Karpas-422 (cell line): Measurements from ENCODE around the gene SSNA1. TPM values are rescaled to one million over a fixed set of nuclear protein-coding genes. Genes with fewer than 3 reads are reported as not detected.
"Not testable (repeated sequence)": the region's sequence is repeated elsewhere in the genome, so short reads cannot be mapped to it uniquely, and the experiment has no call there.

Source experiments
- DNase-seq: peaks from one replicate; pipeline ENCODE4 v3.0.0-alpha.2; 2015
- H2AFZ ChIP-seq: fragments of 200-600 bp; sonication (generic); 2 replicates; pipeline ENCODE4 v1.6.1; 2014; ENCODE audit warnings: antibody characterized with exemption, low read length, mixed read lengths
- H3K27ac ChIP-seq: fragments of 200-600 bp; sonication (generic); 2 replicates; pipeline ENCODE4 v1.5.1; 2014; ENCODE audit warnings: mild to moderate bottlenecking, low read length, moderate library complexity
- H3K27me3 ChIP-seq: fragments of 200-600 bp; sonication (generic); 2 replicates; pipeline ENCODE4 v1.6.1; 2014; ENCODE audit warnings: low read length, mixed read lengths
- H3K36me3 ChIP-seq: fragments of 200-600 bp; sonication (generic); 2 replicates; pipeline ENCODE4 v1.6.1; 2014; ENCODE audit warnings: low read length, mixed read lengths; ENCODE audit not compliant: insufficient read depth
- H3K4me1 ChIP-seq: fragments of 200-600 bp; sonication (generic); 2 replicates; pipeline ENCODE4 v1.6.1; 2014; ENCODE audit warnings: mild to moderate bottlenecking, low read length, mixed read lengths
- H3K4me2 ChIP-seq: fragments of 200-600 bp; sonication (generic); 2 replicates; pipeline ENCODE4 v1.6.1; 2014; ENCODE audit warnings: low read length, low read depth, mild to moderate bottlenecking; ENCODE audit not compliant: poor library complexity, severe bottlenecking
- H3K4me3 ChIP-seq: fragments of 200-600 bp; sonication (generic); 2 replicates; pipeline ENCODE4 v1.5.1; 2014; ENCODE audit warnings: mild to moderate bottlenecking, antibody characterized with exemption, low read length, mixed read lengths
- H3K79me2 ChIP-seq: fragments of 200-600 bp; sonication (generic); 2 replicates; pipeline ENCODE4 v1.6.1; 2014; ENCODE audit warnings: mild to moderate bottlenecking, low read length, mixed read lengths
- H3K9ac ChIP-seq: fragments of 200-600 bp; sonication (generic); 2 replicates; pipeline ENCODE4 v1.6.0; 2014; ENCODE audit warnings: low read length
- H3K9me2 ChIP-seq: fragments of 200-600 bp; sonication (generic), shearing (Covaris generic); replicated peaks from 2 replicates; pipeline ENCODE4 v1.6.0; 2014; ENCODE audit warnings: mild to moderate bottlenecking, low read length, moderate library complexity; ENCODE audit not compliant: insufficient read depth
- H3K9me3 ChIP-seq: fragments of 300-700, 200-600 bp; sonication (generic); 2 replicates; pipeline ENCODE4 v1.6.1; 2014; ENCODE audit warnings: low read length, mixed read lengths
- H4K20me1 ChIP-seq: fragments of 200-600 bp; sonication (generic); 2 replicates; pipeline ENCODE4 v1.6.1; 2014; ENCODE audit warnings: mild to moderate bottlenecking, antibody characterized with exemption, low read length, low read depth; ENCODE audit not compliant: insufficient read depth
- small RNA-seq: library from RNA; depleted of rRNA; stranded (forward); fragments of <200 nt; gene quantifications from one replicate; pipeline ENCODE3, GENCODE V24; 2014
- total RNA-seq: library from RNA; depleted of rRNA; stranded (reverse); fragments of >200 nt; shearing (Covaris generic); gene quantifications from 2 replicates; pipeline ENCODE4 v1.2.3, GENCODE V29; 2014; ENCODE audit warnings: low replicate concordance; rRNA removed

The SSNA1 gene
- total RNA-seq, 1 experiment from 2014 or later = 48.9 TPM

- peak; percentile 95 for DNase-seq
- H3K36me3 ChIP-seq = no peaks in the 10 kb centered on the region
- H3K27ac ChIP-seq = no peak overlapping the region
- H3K9me2 ChIP-seq = no peaks in the 10 kb centered on the region
- no peaks in the 10 kb centered on the region for H3K79me2 ChIP-seq
- peak overlapping the region; percentile 52 for H3K4me2 ChIP-seq
- no peak overlapping the region for H2AFZ ChIP-seq
- H3K27me3 ChIP-seq = no peaks in the 10 kb centered on the region
- H4K20me1 ChIP-seq = peaks cover 35% of the 10 kb centered on the region; the same call in 1 of the 2 replicates
- H3K4me3 ChIP-seq = peak overlapping the region; percentile 30; the same call in 1 of the 2 replicates
- no peaks in the 10 kb centered on the region for H3K9me3 ChIP-seq
- H3K4me1 ChIP-seq = peaks cover 54% of the 10 kb centered on the region
- peak overlapping the region; percentile 36 for H3K9ac ChIP-seq
Measured at GRCh38 chr9:137236238-137236935, 47.9 kb downstream of the SSNA1 start.

DNA sequence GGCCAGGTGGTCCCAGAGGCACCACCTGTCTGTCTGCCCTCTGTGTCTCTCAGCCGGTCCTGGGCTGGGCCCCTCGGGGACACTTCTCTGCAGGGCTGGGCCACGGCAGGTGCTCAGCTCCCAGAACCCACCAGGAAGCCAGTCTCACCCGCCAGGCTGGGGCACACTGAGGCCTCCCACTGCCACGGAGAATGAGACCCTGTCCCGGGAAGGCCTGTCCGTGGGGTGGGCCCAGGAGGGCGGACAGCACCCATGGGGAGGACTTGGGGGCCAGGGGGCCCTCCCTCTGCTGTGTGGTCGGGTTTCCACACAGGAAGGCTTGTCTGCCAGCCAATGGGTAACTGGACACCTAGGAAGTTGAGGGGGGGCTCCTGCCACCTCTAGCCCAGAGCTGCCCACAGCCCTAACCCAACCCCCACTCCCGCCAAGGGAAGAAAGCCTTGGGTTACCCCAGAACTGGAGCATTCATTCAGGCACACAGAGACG lies 48.5 kb downstream of the SSNA1 start:
- H3K4me1 ChIP-seq = peaks cover 55% of the 10 kb centered on the region
- peaks cover 4% of the 10 kb centered on the region for H3K36me3 ChIP-seq
- H4K20me1 ChIP-seq = peaks cover 40% of the 10 kb centered on the region
- H3K4me3 ChIP-seq = peak overlapping the region; percentile 30; the same call in 1 of the 2 replicates
- 0 out of 2 replicates have a peak, but pooled peaks cover 4% of the 10 kb centered on the region for H3K79me2 ChIP-seq
- DNase-seq = no peak
- no peaks in the 10 kb centered on the region for H3K9me2 ChIP-seq
- no peaks in the 10 kb centered on the region for H3K9me3 ChIP-seq
- no peak overlapping the region for H2AFZ ChIP-seq
- H3K9ac ChIP-seq = peak overlapping the region; percentile 36
- H3K4me2 ChIP-seq = peak overlapping the region; percentile 52
- H3K27me3 ChIP-seq = no peaks in the 10 kb centered on the region
- no peak overlapping the region for H3K27ac ChIP-seq

DNA sequence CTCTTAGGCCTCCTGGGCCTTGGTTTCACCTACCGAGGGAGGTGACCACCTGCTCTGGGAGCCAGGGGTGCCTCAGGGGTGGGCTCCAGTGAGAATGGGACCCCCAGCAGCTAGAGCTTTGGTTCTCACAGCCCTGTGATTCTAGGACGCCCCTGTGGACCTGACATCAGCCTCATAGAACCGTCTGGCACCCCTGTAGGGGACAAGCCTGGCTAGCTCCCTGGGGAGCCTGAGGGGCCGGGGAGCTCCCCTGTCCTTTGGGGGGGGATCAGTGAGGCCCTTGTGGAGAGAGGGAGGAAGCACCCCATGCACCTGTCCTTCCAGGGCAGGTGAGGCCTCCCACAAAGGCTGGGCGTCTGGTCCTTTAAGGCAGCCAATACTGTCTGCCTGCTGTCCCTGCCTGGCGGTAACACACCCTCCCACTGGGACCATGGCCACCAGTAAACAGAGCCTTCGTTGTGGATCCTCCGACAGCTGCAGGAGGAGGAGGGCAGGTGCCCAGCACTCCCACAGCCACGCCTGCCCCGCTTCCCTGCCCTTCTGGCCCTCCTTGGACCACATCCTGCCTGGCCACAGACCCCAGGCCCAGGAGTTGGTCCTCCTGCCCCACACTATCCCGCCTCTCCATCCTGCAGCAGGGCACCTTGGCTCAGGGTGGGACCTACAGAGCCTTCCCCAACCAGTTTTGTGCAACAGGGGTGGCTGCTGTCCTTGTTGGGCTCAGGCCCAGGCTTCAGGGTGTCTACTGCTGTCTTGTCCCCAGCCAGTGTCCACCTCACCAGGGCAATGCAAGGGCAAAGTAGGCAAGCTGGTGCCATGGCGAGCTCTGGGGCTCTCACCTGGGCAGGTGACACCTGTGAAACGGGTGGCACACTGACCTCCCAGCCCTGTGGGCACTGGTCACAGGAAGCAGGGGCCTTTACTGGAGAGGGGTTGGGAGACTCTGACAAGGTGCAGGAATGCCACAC lies 49.6 kb downstream of the SSNA1 start:
- no peaks in the 10 kb centered on the region for H3K27me3 ChIP-seq
- no peak overlapping the region for H3K4me3 ChIP-seq
- 0 out of 2 replicates have a peak, but pooled peaks cover 5% of the 10 kb centered on the region for H3K79me2 ChIP-seq
- H3K9ac ChIP-seq = peak overlapping the region; percentile 25; the same call in 1 of the 2 replicates
- H3K9me2 ChIP-seq = no peaks in the 10 kb centered on the region
- no peak for DNase-seq
- no peak overlapping the region for H2AFZ ChIP-seq
- peaks cover 65% of the 10 kb centered on the region for H3K4me1 ChIP-seq
- peaks cover 51% of the 10 kb centered on the region for H4K20me1 ChIP-seq
- H3K9me3 ChIP-seq = no peaks in the 10 kb centered on the region
- H3K27ac ChIP-seq = no peak overlapping the region
- peak overlapping the region; percentile 9 for H3K4me2 ChIP-seq
- H3K36me3 ChIP-seq = peaks cover 15% of the 10 kb centered on the region

- Histone ChIP-seq H4K20me1 (peaks cover 53% of the 10 kb centered on the region), H3K9ac (peak overlapping the region; percentile 97), H3K4me2 (peak overlapping the region; percentile 98), H3K4me1 (peaks cover 58% of the 10 kb centered on the region), H3K36me3 (peaks cover 17% of the 10 kb centered on the region), H3K4me3 (peak overlapping the region; percentile 85), H2AFZ (peak overlapping the region; percentile 77), H3K27ac (peak overlapping the region; percentile 88)
- not testable (repeated sequence) for DNase-seq, H3K9me2 ChIP-seq, H3K79me2 ChIP-seq, H3K9me3 ChIP-seq, H3K27me3 ChIP-seq
Measured at GRCh38 chr9:137239541-137240200, 51.2 kb downstream of the SSNA1 start.

Small RNA genes within 50 kb of the gene (small RNA-seq; reads per million reads assigned to genes)
- not detected for gene MIR3621

Other genes starting within 250 kb of the SSNA1 start
- gene FBXW5, start 243.9 kb upstream of the SSNA1 start, total RNA-seq = 37.3 and 103 TPM in 2 replicates
- not detected in 2 replicates for gene C8G, start 243.4 kb upstream of the SSNA1 start, total RNA-seq
- not detected in 2 replicates for gene LCN12, start 236.4 kb upstream of the SSNA1 start, total RNA-seq
- gene PTGDS, start 211.2 kb upstream of the SSNA1 start, total RNA-seq = not detected in 2 replicates
- gene LCNL1, start 205.7 kb upstream of the SSNA1 start, total RNA-seq = not detected in 2 replicates
- gene PAXX, start 196.3 kb upstream of the SSNA1 start, total RNA-seq = 20.1 and 62.6 TPM in 2 replicates
- not detected in 2 replicates for gene CLIC3, start 192.1 kb upstream of the SSNA1 start, total RNA-seq
- gene ABCA2, start 160.4 kb upstream of the SSNA1 start, total RNA-seq = 2.4 and 6.4 TPM in 2 replicates
- not detected in 2 replicates for gene FUT7, start 156.6 kb upstream of the SSNA1 start, total RNA-seq
- gene NPDC1, start 142.5 kb upstream of the SSNA1 start, total RNA-seq = not detected in 2 replicates
- not detected in 2 replicates for gene ENTPD2, start 134.6 kb upstream of the SSNA1 start, total RNA-seq
- 18.6 and 53.2 TPM in 2 replicates for gene SAPCD2, start 118.1 kb upstream of the SSNA1 start, total RNA-seq
- 15.1 and 26.2 TPM in 2 replicates for gene UAP1L1, start 111.2 kb upstream of the SSNA1 start, total RNA-seq
- 28.9 and 58.1 TPM in 2 replicates for gene MAN1B1, start 101.7 kb upstream of the SSNA1 start, total RNA-seq
- 114 and 237 TPM in 2 replicates for gene DPP7, start 73.9 kb upstream of the SSNA1 start, total RNA-seq
- gene GRIN1, start 49.5 kb upstream of the SSNA1 start, total RNA-seq = not detected in 2 replicates
- gene LRRC26, start 18.6 kb upstream of the SSNA1 start, total RNA-seq = not detected in 2 replicates
- gene TMEM210, start 16.6 kb upstream of the SSNA1 start, total RNA-seq = not detected in 2 replicates
- gene ANAPC2, start 116 bp upstream of the SSNA1 start, total RNA-seq = 16.8 and 28.0 TPM in 2 replicates
- 5.7 and 15.2 TPM in 2 replicates for gene TPRN, start 12.1 kb downstream of the SSNA1 start, total RNA-seq
- 30.6 and 39.8 TPM in 2 replicates for gene TMEM203, start 17.0 kb downstream of the SSNA1 start, total RNA-seq
- gene NDOR1, start 17.0 kb downstream of the SSNA1 start, total RNA-seq = 7.8 and 13.1 TPM in 2 replicates
- gene RNF208, start 33.6 kb downstream of the SSNA1 start, total RNA-seq = 0.26 and 0.36 TPM in 2 replicates
- 0.75 and 1.2 TPM in 2 replicates for gene CYSRT1, start 36.5 kb downstream of the SSNA1 start, total RNA-seq
- 0.37 TPM in 1 of 2 replicates, not detected in the other for gene RNF224, start 38.8 kb downstream of the SSNA1 start, total RNA-seq
- gene SLC34A3, start 42.2 kb downstream of the SSNA1 start, total RNA-seq = not detected in 2 replicates
- gene TUBB4B, start 52.6 kb downstream of the SSNA1 start, total RNA-seq = 97.1 and 152 TPM in 2 replicates
- gene STPG3, start 62.6 kb downstream of the SSNA1 start, total RNA-seq = 0.61 and 0.86 TPM in 2 replicates
- gene NELFB, start 66.7 kb downstream of the SSNA1 start, total RNA-seq = 17.8 and 42.7 TPM in 2 replicates
- gene TOR4A, start 89.0 kb downstream of the SSNA1 start, total RNA-seq = 8.8 and 19.2 TPM in 2 replicates
- 1.4 and 1.8 TPM in 2 replicates for gene NRARP, start 113.6 kb downstream of the SSNA1 start, total RNA-seq
- 2.8 and 7.8 TPM in 2 replicates for gene EXD3, start 234.5 kb downstream of the SSNA1 start, total RNA-seq
- 0.51 TPM in 1 of 2 replicates, not detected in the other for gene NOXA1, start 234.7 kb downstream of the SSNA1 start, total RNA-seq